NCI-H446 treated with DMSO at 0.1 percent for 48 hours (cell line): Measurements from ENCODE around the gene UNKL.

Experiments
- DNase-seq: peaks from one replicate; lab custom pipeline; 2025; lab: John Stamatoyannopoulos, UW

The UNKL gene, protein sequence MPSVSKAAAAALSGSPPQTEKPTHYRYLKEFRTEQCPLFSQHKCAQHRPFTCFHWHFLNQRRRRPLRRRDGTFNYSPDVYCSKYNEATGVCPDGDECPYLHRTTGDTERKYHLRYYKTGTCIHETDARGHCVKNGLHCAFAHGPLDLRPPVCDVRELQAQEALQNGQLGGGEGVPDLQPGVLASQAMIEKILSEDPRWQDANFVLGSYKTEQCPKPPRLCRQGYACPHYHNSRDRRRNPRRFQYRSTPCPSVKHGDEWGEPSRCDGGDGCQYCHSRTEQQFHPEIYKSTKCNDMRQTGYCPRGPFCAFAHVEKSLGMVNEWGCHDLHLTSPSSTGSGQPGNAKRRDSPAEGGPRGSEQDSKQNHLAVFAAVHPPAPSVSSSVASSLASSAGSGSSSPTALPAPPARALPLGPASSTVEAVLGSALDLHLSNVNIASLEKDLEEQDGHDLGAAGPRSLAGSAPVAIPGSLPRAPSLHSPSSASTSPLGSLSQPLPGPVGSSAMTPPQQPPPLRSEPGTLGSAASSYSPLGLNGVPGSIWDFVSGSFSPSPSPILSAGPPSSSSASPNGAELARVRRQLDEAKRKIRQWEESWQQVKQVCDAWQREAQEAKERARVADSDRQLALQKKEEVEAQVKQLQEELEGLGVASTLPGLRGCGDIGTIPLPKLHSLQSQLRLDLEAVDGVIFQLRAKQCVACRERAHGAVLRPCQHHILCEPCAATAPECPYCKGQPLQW

DNA sequence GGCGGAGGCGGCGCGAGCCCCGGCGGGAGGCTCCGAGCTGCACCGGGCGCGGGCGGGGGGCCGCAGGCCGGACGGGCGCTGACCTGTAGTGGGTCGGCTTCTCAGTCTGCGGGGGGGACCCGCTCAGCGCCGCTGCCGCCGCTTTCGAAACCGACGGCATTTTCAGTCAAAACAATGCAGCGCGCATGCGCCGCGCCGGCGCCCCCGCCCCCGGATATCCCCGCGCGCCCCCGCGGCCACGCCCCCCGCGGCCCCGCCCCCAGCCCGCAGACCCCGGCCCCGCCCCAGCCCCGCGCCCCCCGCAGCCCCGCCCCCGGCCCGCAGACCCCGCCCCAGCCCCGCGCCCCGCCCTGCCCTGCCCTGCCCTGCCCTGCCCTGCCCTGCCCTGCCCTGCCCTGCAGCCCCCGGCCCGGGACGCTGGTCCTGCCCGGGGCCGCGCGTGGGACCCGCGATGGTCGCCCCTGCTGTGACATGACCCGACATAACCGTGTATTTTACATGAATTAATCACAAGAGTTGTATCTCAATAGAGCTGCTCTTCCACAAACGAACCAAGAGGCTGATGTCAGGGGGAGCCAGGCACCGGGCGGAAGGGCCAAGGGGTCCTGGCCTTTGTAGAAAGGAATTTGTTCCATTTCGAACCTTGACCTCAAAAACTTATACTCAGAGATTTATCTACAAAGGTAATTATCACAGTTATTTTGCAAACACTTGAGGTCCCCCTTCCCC, at the start of gene UNKL:
Gene UNKL (minus strand): TSS at position 173 of the 729 bp plus-strand sequence. CDS start 13 bp downstream, at position 160.
- no peak for DNase-seq

GRCh38 chr16:1461146-1461545, 46.6 kb upstream of the UNKL start:
- no peak for DNase-seq

DNA sequence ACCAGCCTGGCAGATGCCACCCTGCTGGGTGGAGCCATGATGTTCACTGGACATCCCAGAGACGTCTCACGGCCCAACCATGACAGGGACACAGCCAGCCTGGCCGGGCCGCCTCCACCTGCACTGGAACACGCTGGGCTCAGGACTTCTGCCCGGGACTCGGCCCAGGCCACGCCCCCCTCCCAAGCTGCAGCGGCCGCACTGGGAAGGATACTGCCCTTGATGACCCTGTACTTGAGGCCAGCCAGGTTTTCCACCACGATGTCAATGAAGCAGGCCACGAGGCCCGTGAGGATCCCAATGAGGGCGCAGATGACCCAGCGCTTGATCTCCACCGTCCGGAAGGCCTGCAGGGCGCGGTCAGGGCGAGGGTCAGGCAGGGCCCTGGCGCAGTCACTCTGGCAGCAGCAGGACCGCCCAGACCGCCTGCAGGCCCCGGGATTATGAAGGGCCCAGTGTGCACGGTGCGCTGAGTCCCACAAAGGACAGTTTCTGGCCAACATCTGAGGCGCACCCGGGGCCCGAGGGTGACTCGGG, 46.2 kb upstream of the UNKL start:
- no peak for DNase-seq

- no peak for DNase-seq
Measured at GRCh38 chr16:1459967-1460366, 45.5 kb upstream of the UNKL start.

DNA sequence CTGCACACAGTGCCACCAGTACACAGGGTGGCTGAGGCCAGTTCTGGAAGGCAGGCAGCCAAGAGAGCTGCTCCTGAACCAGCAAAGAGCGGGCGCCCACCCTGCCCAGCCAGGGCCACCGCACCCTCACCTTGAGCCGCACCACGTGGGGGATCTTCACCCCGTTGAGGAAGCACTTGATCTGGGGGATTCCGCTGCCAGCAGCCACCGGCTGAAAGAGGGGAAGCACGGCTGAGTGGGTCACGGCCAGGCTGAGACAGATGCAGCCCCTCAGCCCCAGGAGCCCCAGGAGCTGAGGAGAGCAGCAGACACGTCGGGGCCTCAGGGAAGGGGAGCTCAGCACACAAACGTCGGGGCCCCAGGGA, 44.5 kb upstream of the UNKL start:
- no peak for DNase-seq

DNA sequence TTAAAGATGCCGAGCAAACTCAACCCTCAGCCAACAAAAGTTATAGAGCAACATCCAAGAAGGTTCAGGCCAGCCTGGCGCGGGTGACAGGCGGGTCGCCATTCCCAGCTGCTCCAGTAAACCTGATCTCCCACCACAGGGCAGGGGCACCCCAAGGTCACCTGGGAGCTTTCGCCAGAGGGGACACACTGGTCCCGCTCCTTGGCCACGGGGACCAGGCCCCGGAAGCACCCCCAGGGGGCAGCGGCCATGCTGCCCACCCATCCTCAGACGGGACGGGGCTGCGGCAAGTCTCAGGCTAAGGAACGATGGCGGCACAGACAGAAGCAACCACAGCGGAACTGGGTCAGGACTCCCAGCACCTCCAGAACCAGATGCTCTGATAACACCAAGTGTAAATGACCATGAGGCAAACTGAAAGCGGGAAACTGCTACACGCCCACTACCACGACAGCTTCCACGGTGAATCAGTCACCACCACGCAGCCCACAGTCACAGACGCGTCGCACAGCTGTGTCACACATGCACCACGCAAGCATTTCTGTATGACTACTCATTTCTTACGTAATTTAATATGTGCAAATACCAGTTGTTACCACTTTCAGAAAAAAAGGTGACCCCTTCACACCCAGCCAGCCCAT, 44.0 kb upstream of the UNKL start:
- no peak for DNase-seq

DNA sequence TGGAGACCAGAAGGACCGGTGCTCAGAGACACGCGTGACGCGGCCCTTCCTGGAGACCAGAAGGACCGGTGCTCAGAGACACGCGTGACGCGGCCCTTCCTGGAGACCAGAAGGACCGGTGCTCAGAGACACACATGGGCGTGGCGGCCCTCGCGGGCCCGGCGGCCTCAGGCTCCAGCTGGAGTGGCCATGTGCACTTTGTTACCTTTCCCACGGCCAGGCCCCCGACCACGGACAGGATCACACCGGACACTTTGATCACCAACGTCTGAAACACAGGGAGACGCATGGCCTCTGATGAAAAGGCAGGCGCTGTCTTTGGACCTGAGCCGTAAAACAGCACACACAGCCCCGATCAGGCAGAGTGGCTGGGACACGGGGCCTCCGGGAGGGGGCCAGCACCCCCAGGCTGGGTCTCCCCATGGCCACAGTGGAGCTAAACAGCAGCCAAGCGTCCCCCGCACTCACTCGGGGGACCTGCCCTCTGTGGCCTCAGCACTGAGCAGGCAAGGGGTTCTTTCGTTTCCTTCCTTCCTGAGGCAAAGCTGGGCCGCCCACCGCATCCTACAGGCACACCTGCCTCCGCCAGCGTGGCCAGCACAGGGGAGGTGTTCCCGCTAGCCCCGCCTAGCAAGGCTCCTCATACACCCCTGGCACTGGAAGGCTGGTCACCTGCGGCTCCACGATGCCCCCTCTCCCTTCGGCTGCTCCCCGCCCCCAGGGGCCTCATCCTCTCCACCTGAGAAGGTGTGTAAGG, 43.2 kb upstream of the UNKL start:
- no peak for DNase-seq

DNA sequence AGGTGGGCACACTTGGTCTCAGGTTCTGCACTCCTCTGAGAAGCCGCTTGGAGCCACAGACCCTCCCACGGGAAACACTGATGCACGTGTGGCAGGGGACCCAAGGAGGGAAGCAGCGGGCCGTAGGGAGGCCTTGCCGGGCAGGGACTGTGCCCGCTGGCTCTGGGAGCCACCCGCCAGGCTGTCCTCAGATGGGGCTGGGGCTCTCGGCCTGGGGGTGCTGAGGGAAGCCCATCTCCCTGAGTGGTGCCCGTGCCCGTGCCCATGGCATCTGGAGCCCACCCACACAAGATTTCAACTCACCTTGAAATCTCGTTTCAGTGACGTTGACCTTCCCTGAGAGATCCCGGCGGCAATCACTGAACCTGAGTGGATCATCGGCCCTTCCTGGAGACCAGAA, 42.4 kb upstream of the UNKL start:
- no peak for DNase-seq

- no peak for DNase-seq
Measured at GRCh38 chr16:1455190-1456171, 41.0 kb upstream of the UNKL start.

- DNase-seq = no peak
Measured at GRCh38 chr16:1454561-1454960, 40.1 kb upstream of the UNKL start.

DNA sequence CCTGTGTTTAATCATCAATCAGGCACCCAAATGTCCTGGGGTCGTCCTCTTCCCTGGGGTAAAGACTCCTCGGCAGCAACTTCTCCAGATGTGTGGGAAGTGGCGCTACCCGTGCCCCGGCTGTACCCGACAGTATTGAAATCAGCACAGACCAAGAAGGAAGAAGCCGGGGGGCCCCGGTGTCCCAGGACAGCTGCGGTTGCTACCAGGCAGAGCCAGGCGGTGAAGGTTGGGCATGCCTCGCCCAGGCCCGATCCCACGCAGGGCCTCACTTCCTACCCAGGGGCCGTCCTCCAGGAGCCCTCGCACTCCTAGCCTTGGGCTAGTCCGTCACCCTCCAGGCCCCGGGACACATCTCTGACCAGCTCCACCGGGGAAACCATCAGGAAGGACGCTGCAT, 38.8 kb upstream of the UNKL start:
- DNase-seq = no peak

DNA sequence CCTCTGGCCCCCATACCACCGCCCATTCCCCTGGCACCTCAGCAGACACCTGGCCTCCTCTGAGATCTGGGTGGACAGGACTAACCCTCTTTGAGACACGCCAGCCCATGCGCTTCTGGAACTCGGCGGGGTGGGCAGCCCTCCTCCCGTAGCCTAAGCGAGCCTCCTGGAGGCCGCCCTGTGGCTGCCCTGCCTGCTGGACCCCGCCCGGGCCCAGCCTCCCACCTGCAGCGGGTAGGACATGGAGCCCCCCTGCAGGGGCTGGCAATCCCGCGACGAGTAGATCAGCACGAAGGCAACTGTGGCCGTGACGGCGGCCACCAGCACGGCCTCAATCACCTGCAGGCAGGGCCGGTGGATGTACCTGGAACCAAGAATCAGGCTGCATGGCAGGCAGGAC, 38.0 kb upstream of the UNKL start:
- DNase-seq = no peak

GRCh38 chr16:1451702-1452392, 37.3 kb upstream of the UNKL start:
- no peak for DNase-seq

- no peak for DNase-seq
Measured at GRCh38 chr16:1450841-1451240, 36.3 kb upstream of the UNKL start.

- DNase-seq = no peak
Measured at GRCh38 chr16:1450218-1450617, 35.7 kb upstream of the UNKL start.

GRCh38 chr16:1449201-1449788, 34.8 kb upstream of the UNKL start:
- no peak for DNase-seq

DNA sequence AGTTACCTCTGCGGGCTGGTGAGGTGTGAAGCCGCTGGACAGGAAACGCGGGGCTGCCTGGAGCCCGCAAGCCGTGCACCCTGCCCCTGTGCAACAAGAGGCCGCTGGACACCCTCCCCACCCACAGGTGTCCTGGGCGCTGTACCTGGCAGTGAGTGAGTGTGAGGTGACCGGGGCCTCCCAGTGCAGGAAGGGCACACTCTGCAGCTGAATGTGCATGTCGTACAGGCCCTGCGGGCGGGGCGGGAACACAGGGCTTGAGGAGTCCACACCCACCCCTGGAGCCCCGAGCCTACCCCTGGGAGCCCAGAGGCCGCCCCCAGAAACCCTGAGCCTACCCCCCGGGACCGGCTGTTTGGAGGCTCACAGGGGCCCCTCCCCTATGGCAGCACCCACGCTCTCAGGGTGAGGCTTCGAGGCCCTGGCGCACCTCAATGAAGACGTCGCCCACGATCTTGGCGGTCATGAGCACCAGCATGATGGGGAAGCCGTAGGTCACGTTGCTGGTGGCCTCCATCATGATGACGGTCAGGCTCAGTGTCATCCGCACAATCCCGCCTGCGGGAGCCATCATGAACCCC, 34.1 kb upstream of the UNKL start:
- no peak for DNase-seq

- DNase-seq = no peak
Measured at GRCh38 chr16:1447965-1448364, 33.5 kb upstream of the UNKL start.
